CD4-positive, alpha-beta T cell (primary cell): ENCODE data around the gene MAOA. TPM values are rescaled to one million over a fixed set of nuclear protein-coding genes. Genes with fewer than 3 reads are reported as not detected.

Source experiments
- ATAC-seq: fragments of 200-7000 bp; cut with Tn5 transposase; one replicate; pipeline ENCODE4 v1.10.0; 2022; ENCODE audit warnings: mild to moderate bottlenecking; ENCODE audit not compliant: poor library complexity
- CTCF ChIA-PET: fragments of 350-600 bp; sonication (Branson Sonifier 250); formaldehyde crosslinking; loops from one replicate; lab custom pipeline; 2021; ENCODE audit warnings: antibody characterized with exemption, inconsistent platforms; lab: Charles Lee
- POLR2A ChIA-PET: fragments of 350-600 bp; sonication (Branson Sonifier 250); formaldehyde crosslinking; loops from one replicate; lab custom pipeline; 2021; ENCODE audit warnings: antibody characterized with exemption, inconsistent platforms; lab: Charles Lee
- DNase-seq, 14 experiments: peaks; one replicate each; pipeline ENCODE4 v3.0.0-alpha.2; 2013 to 2020; ENCODE audit warnings: mixed read lengths in 2 of 14
- H3K27ac ChIP-seq, 2 donors: one replicate each; pipeline versions ENCODE4 v1.5.1 to v1.7.0; 2013; ENCODE audit warnings: low read length in 2 of 2, low read depth in 1 of 2, mild to moderate bottlenecking in 1 of 2
- H3K27me3 ChIP-seq, 2 experiments: 1 replicate in 1 of 2; 2 replicates in 1 of 2; pipeline versions ENCODE4 v1.6.1 to v1.7.0; 2013; ENCODE audit warnings: low read length in 2 of 2, control low read depth in 1 of 2, mild to moderate bottlenecking in 1 of 2, moderate library complexity in 1 of 2; ENCODE audit not compliant: insufficient read depth in 2 of 2, control insufficient read depth in 1 of 2
- H3K36me3 ChIP-seq: one replicate; pipeline ENCODE4 v1.6.1; 2013; ENCODE audit warnings: low read length, control low read depth; ENCODE audit not compliant: insufficient read depth
- H3K4me1 ChIP-seq: one replicate; pipeline ENCODE4 v1.6.1; 2013; ENCODE audit warnings: low read length, control low read depth; ENCODE audit not compliant: insufficient read depth
- H3K4me3 ChIP-seq: one replicate; pipeline ENCODE4 v1.5.1; 2013; ENCODE audit warnings: mild to moderate bottlenecking, low read length, moderate library complexity
- H3K9me3 ChIP-seq, 2 experiments: 1 replicate in 1 of 2; 2 replicates in 1 of 2; pipeline versions ENCODE4 v1.6.1 to v1.7.0; 2013; ENCODE audit warnings: low read length in 2 of 2, mild to moderate bottlenecking in 2 of 2, control low read depth in 1 of 2, moderate library complexity in 1 of 2; ENCODE audit not compliant: control insufficient read depth in 1 of 2, insufficient read depth in 1 of 2
- H3K27ac Mint-ChIP-seq: one replicate; pipeline ENCODE4 v1.8.0; 2020; ENCODE audit warnings: mixed read lengths
- H3K27me3 Mint-ChIP-seq: one replicate; pipeline ENCODE4 v1.8.0; 2021; ENCODE audit warnings: mixed read lengths
- H3K36me3 Mint-ChIP-seq: one replicate; pipeline ENCODE4 v1.8.0; 2021; ENCODE audit warnings: low read depth, mixed read lengths
- H3K4me1 Mint-ChIP-seq: one replicate; pipeline ENCODE4 v1.8.0; 2021; ENCODE audit warnings: low read depth, mixed read lengths
- H3K4me3 Mint-ChIP-seq: one replicate; pipeline ENCODE4 v1.8.0; 2020; ENCODE audit warnings: mild to moderate bottlenecking, mixed read lengths
- H3K9me3 Mint-ChIP-seq: one replicate; pipeline ENCODE4 v1.8.0; 2020; ENCODE audit warnings: mixed read lengths
- CTCF ChIP-seq: fragments of 200-600 bp; IDR thresholded peaks from one replicate; pipeline ENCODE4 v1.8.0; 2022; ENCODE audit warnings: antibody characterized with exemption, mild to moderate bottlenecking
- intact Hi-C, 2 experiments: fragments of 100-400 bp; cut with DNase I in 1 of 2; cut with micrococcal nuclease in 1 of 2; formaldehyde crosslinking; loops; one replicate each; pipeline versions ENCODE4 v1.15.1 to v1.9.0; 2023 to 2025; cut with DNase I, micrococcal nuclease
- total RNA-seq, 174 experiments: library from RNA in 2 of 174; stranded (reverse) in 2 of 174; gene quantifications; one replicate each; pipeline ENCODE4 v1.2.3 and lab custom pipeline; 2021 to 2026

MAOA gene
- total RNA-seq, 2 experiments from 2014 or later, result not detected

- ATAC-seq (no peak), DNase-seq (no peak)
- intact Hi-C loops, result no loop called here
- H3K27ac Mint-ChIP-seq, result no peak overlapping the region
- H3K9me3 ChIP-seq, result no peaks in the 10 kb centered on the region
- no peaks in the 10 kb centered on the region for H3K36me3 ChIP-seq
- no peak for TF ChIP-seq CTCF
- H3K9me3 Mint-ChIP-seq, result no peaks in the 10 kb centered on the region
- no peaks in the 10 kb centered on the region for H3K4me1 ChIP-seq
- no peak overlapping the region for H3K4me3 Mint-ChIP-seq
- H3K4me1 Mint-ChIP-seq, result no peaks in the 10 kb centered on the region
- H3K36me3 Mint-ChIP-seq, result no peaks in the 10 kb centered on the region
- peaks cover 0 to 4% of the 10 kb centered on the region in 2 experiments for H3K27me3 ChIP-seq
- no peak overlapping the region for H3K4me3 ChIP-seq
- H3K27me3 Mint-ChIP-seq, result no peaks in the 10 kb centered on the region
- POLR2A ChIA-PET, result no interaction called here
- CTCF ChIA-PET, result no interaction called here
- H3K27ac ChIP-seq, result no peak overlapping the region
These were observed 62.4 kb downstream of the MAOA start for GRCh38 chrX:43718546-43718945.

- H3K4me1 ChIP-seq, result no peaks in the 10 kb centered on the region
- ChIA-PET POLR2A (no interaction called here), CTCF (no interaction called here)
- H3K27ac Mint-ChIP-seq, result no peak overlapping the region
- DNase-seq (no peak), ATAC-seq (no peak)
- H3K36me3 ChIP-seq, result no peaks in the 10 kb centered on the region
- no peaks in the 10 kb centered on the region for H3K9me3 ChIP-seq
- TF ChIP-seq CTCF, result no peak
- H3K36me3 Mint-ChIP-seq, result no peaks in the 10 kb centered on the region
- intact Hi-C loops, result no loop called here
- H3K27ac ChIP-seq, result no peak overlapping the region
- no peaks in the 10 kb centered on the region for H3K27me3 Mint-ChIP-seq
- H3K4me3 Mint-ChIP-seq, result no peak overlapping the region
- no peaks in the 10 kb centered on the region for H3K27me3 ChIP-seq
- no peak overlapping the region for H3K4me3 ChIP-seq
- H3K4me1 Mint-ChIP-seq, result no peaks in the 10 kb centered on the region
- no peaks in the 10 kb centered on the region for H3K9me3 Mint-ChIP-seq
These were observed 62.9 kb downstream of the MAOA start for GRCh38 chrX:43718956-43719355.

- Mint-ChIP-seq H3K36me3 (no peaks in the 10 kb centered on the region), H3K27me3 (no peaks in the 10 kb centered on the region), H3K4me3 (no peak overlapping the region), H3K9me3 (no peaks in the 10 kb centered on the region), H3K27ac (no peak overlapping the region), H3K4me1 (no peaks in the 10 kb centered on the region)
- Histone ChIP-seq H3K4me1 (no peaks in the 10 kb centered on the region), H3K27ac (no peak overlapping the region), H3K9me3 (no peaks in the 10 kb centered on the region), H3K27me3 (no peaks in the 10 kb centered on the region), H3K36me3 (no peaks in the 10 kb centered on the region), H3K4me3 (no peak overlapping the region)
- ATAC-seq (no peak), DNase-seq (no peak)
- ChIA-PET CTCF (no interaction called here), POLR2A (no interaction called here)
- no peak for TF ChIP-seq CTCF
- intact Hi-C loops, result no loop called here
These were observed 64.0 kb downstream of the MAOA start for GRCh38 chrX:43720082-43720481.
